Lower lobe of right lung (tissue), 2 donors: ENCODE data around the gene NOTCH4. TPM values are rescaled to one million over a fixed set of nuclear protein-coding genes. Genes with fewer than 3 reads are reported as not detected.

Experiments
- ATAC-seq, 2 donors: fragments of 200-7000 bp; cut with Tn5 transposase; one replicate each; pipeline ENCODE4 v1.9.1; 2020 to 2022; ENCODE audit warnings: mild to moderate bottlenecking in 2 of 2, moderate library complexity in 2 of 2
- DNase-seq: peaks from one replicate; pipeline ENCODE4 v3.0.0-alpha.2; 2020
- H3K27ac ChIP-seq: fragments of 200-600 bp; one replicate; pipeline ENCODE4 v1.8.0; 2022
- H3K27me3 ChIP-seq: fragments of 200-600 bp; one replicate; pipeline ENCODE4 v1.8.0; 2022; ENCODE audit warnings: low read depth
- H3K36me3 ChIP-seq: fragments of 200-600 bp; one replicate; pipeline ENCODE4 v1.8.0; 2022; ENCODE audit warnings: mild to moderate bottlenecking
- H3K4me1 ChIP-seq: fragments of 200-600 bp; one replicate; pipeline ENCODE4 v1.8.0; 2022
- H3K4me3 ChIP-seq: fragments of 200-600 bp; one replicate; pipeline ENCODE4 v1.8.0; 2022; ENCODE audit warnings: mild to moderate bottlenecking
- H3K9me3 ChIP-seq: fragments of 200-600 bp; one replicate; pipeline ENCODE4 v1.8.0; 2022
- CTCF ChIP-seq: fragments of 200-600 bp; IDR thresholded peaks from one replicate; pipeline ENCODE4 v1.8.0; 2022; ENCODE audit warnings: antibody characterized with exemption, mild to moderate bottlenecking
- intact Hi-C: fragments of 100-400 bp; cut with DNase I; formaldehyde crosslinking; loops from one replicate; pipeline ENCODE4 v1.11.0; 2022
- total RNA-seq: library from RNA; stranded (reverse); fragmentation: NEBNext Ultra II Directional; extraction: Animal tissue kit (Norgen Biotek cat#: 25700); gene quantifications from one replicate; pipeline ENCODE4 v1.2.1, GENCODE V29; 2021
- donor health status: DM: no; HTN: yes; CAD: no; lungs with severe emphysema.

NOTCH4 gene
- total RNA-seq, 1 donor from 2014 or later = 63.6 TPM

- peaks cover 28% of the 10 kb centered on the region for H3K36me3 ChIP-seq
- no peak overlapping the region for H3K27ac ChIP-seq
- no peak for DNase-seq
- H3K4me1 ChIP-seq = peaks cover 17% of the 10 kb centered on the region
- H3K9me3 ChIP-seq = no peaks in the 10 kb centered on the region
- no peak for ATAC-seq
- intact Hi-C loops = no loop called here
- peaks cover 11% of the 10 kb centered on the region for H3K27me3 ChIP-seq
- no peak for TF ChIP-seq CTCF
- no peak overlapping the region for H3K4me3 ChIP-seq
Measured at GRCh38 chr6:32158052-32158451, 65.8 kb downstream of the NOTCH4 start.

DNA sequence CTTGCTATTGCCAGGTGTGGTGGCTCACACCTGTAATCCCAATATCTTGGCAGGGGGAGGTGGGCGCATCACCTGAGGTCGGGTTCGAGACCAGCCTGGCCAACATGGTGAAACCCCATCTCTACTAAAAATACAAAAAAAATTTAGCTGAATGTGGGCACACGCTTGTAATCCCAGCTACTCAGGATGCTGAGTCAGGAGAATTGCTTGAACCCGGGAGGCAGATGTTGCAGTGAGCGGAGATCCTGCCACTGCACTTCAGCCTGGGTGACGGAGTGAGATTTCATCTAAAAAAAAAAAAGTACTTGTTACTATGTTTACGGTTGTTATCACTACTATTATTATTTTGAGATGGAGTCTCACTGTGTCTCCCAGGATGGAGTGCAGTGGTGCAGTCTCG is 67.0 kb downstream of the NOTCH4 start:
- intact Hi-C loops = no loop called here
- TF ChIP-seq CTCF = no peak
- ATAC-seq = no peak

GRCh38 chr6:32154514-32155161 is 69.2 kb downstream of the NOTCH4 start:
- Histone ChIP-seq H3K4me1 (peaks cover 27% of the 10 kb centered on the region), H3K9me3 (no peaks in the 10 kb centered on the region), H3K27me3 (peaks cover 25% of the 10 kb centered on the region), H3K36me3 (peaks cover 28% of the 10 kb centered on the region), H3K27ac (peak overlapping the region; percentile 84), H3K4me3 (peak overlapping the region; percentile 77)
- intact Hi-C loops = no loop called here
- ATAC-seq (peak; percentile 81 to 83), DNase-seq (peak; percentile 67)
- TF ChIP-seq CTCF = peak; percentile 52

More for the DNA sequence above, 67.0 kb downstream of the NOTCH4 start:
- no peak for DNase-seq
- no peak overlapping the region for H3K27ac ChIP-seq
- no peaks in the 10 kb centered on the region for H3K9me3 ChIP-seq
- no peak overlapping the region for H3K4me3 ChIP-seq
- H3K4me1 ChIP-seq = peaks cover 27% of the 10 kb centered on the region
- H3K36me3 ChIP-seq = peaks cover 28% of the 10 kb centered on the region
- H3K27me3 ChIP-seq = peaks cover 15% of the 10 kb centered on the region

- H3K27me3 ChIP-seq = peaks cover 33% of the 10 kb centered on the region
- peak; percentile 81 for DNase-seq
- TF ChIP-seq CTCF = peak; percentile 21
- H3K27ac ChIP-seq = peak within 1 kb of the TSS; percentile 84
- H3K4me1 ChIP-seq = peaks cover 27% of the 10 kb centered on the region
- intact Hi-C loops = no loop called here
- peak; percentile 72 to 79 for ATAC-seq
- peaks cover 27% of the 10 kb centered on the region for H3K36me3 ChIP-seq
- H3K4me3 ChIP-seq = peak within 1 kb of the TSS; percentile 77
- H3K9me3 ChIP-seq = no peaks in the 10 kb centered on the region
Measured at GRCh38 chr6:32153564-32154513, 70.0 kb downstream of the NOTCH4 start, which contains the start of gene PPT2. Gene PPT2, plus strand, starts transcription at chr6:32154141. Its CDS starts 454 bp downstream, at chr6:32154595.

GRCh38 chr6:32152769-32153563 is 70.9 kb downstream of the NOTCH4 start:
- ATAC-seq = no peak
- DNase-seq = peak; percentile 68
- H3K27ac ChIP-seq = peak overlapping the region; percentile 84
- H3K4me1 ChIP-seq = peaks cover 27% of the 10 kb centered on the region
- intact Hi-C loops = no loop called here
- TF ChIP-seq CTCF = no peak
- H3K27me3 ChIP-seq = peaks cover 39% of the 10 kb centered on the region
- H3K9me3 ChIP-seq = no peaks in the 10 kb centered on the region
- H3K4me3 ChIP-seq = peak overlapping the region; percentile 77
- H3K36me3 ChIP-seq = peaks cover 18% of the 10 kb centered on the region
